Stimulated activated naive CD4-positive, alpha-beta T cell (primary cell): ENCODE measurements around the gene PTPRN2.
A peak's percentile ranks its signal among the peaks of the same experiment; 100 is the strongest.

Experiments used
- DNase-seq, 6 experiments: peaks; one replicate each; lab custom pipeline; 2025; lab: John Stamatoyannopoulos, UW

The PTPRN2 gene

GRCh38 chr7:157828190-157828589, 759.4 kb downstream of the PTPRN2 start:
- no peak for DNase-seq

- DNase-seq, result no peak
These were observed 759.8 kb downstream of the PTPRN2 start for GRCh38 chr7:157827863-157828160.

- DNase-seq, result peak in 3 of 6 experiments; percentile 64 to 72 (median 70)
These were observed 760.4 kb downstream of the PTPRN2 start for GRCh38 chr7:157827045-157827862.

- no peak for DNase-seq
These were observed 761.1 kb downstream of the PTPRN2 start for GRCh38 chr7:157826566-157826965.

- DNase-seq, result no peak
These were observed 762.3 kb downstream of the PTPRN2 start for GRCh38 chr7:157825325-157825724.

- no peak for DNase-seq
These were observed 762.9 kb downstream of the PTPRN2 start for GRCh38 chr7:157824819-157825121.

GRCh38 chr7:157824011-157824818, 763.4 kb downstream of the PTPRN2 start:
- no peak for DNase-seq

- DNase-seq, result no peak
These were observed 765.0 kb downstream of the PTPRN2 start for GRCh38 chr7:157822688-157823031.

- no peak for DNase-seq
These were observed 765.5 kb downstream of the PTPRN2 start for GRCh38 chr7:157821959-157822687.

- DNase-seq, result no peak
These were observed 766.8 kb downstream of the PTPRN2 start for GRCh38 chr7:157820796-157821195.

GRCh38 chr7:157819455-157819807, 768.2 kb downstream of the PTPRN2 start:
- no peak for DNase-seq

- no peak for DNase-seq
These were observed 768.7 kb downstream of the PTPRN2 start for GRCh38 chr7:157818701-157819454.

- DNase-seq, result no peak
These were observed 769.5 kb downstream of the PTPRN2 start for GRCh38 chr7:157817944-157818700.

- no peak for DNase-seq
These were observed 770.2 kb downstream of the PTPRN2 start for GRCh38 chr7:157817433-157817832.

- DNase-seq, result no peak
These were observed 770.9 kb downstream of the PTPRN2 start for GRCh38 chr7:157816526-157817250.

GRCh38 chr7:157816086-157816485, 771.5 kb downstream of the PTPRN2 start:
- no peak for DNase-seq

GRCh38 chr7:157815706-157816022, 772.0 kb downstream of the PTPRN2 start:
- no peak for DNase-seq

GRCh38 chr7:157814931-157815705, 772.5 kb downstream of the PTPRN2 start:
- no peak for DNase-seq

GRCh38 chr7:157813741-157814661, 773.6 kb downstream of the PTPRN2 start:
- DNase-seq, result no peak
